Parathyroid adenoma (tissue), 2 donors: ENCODE measurements around the gene ENG.

ENCODE experiments used
- H2AFZ ChIP-seq: fragments of 300-600 bp; sonication (generic); one replicate; pipeline ENCODE4 v1.7.0; 2017; ENCODE audit warnings: antibody characterized with exemption, mild to moderate bottlenecking
- H3K27ac ChIP-seq: fragments of 300-600 bp; sonication (generic); one replicate; pipeline ENCODE4 v1.7.0; 2017
- H3K27me3 ChIP-seq: fragments of 300-600 bp; sonication (generic); one replicate; pipeline ENCODE4 v1.7.0; 2017; ENCODE audit warnings: low read length; ENCODE audit not compliant: control insufficient read depth, insufficient read depth
- H3K36me3 ChIP-seq: fragments of 300-600 bp; sonication (generic); one replicate; pipeline ENCODE4 v1.7.0; 2017; ENCODE audit warnings: low read length; ENCODE audit not compliant: control insufficient read depth, insufficient read depth
- H3K4me1 ChIP-seq: fragments of 300-600 bp; sonication (generic); one replicate; pipeline ENCODE4 v1.7.0; 2017; ENCODE audit warnings: control low read depth
- H3K4me2 ChIP-seq: fragments of 300-600 bp; sonication (generic); one replicate; pipeline ENCODE4 v1.7.0; 2017; ENCODE audit warnings: low read length
- H3K4me3 ChIP-seq: fragments of 300-600 bp; sonication (generic); one replicate; pipeline ENCODE4 v1.7.0; 2017; ENCODE audit warnings: low read depth, low read length
- H3K79me2 ChIP-seq: fragments of 300-600 bp; sonication (generic); one replicate; pipeline ENCODE4 v1.7.0; 2017; ENCODE audit warnings: control low read depth
- H3K9ac ChIP-seq: fragments of 300-600 bp; sonication (generic); one replicate; pipeline ENCODE4 v1.7.0; 2017; ENCODE audit warnings: mild to moderate bottlenecking
- H3K9me3 ChIP-seq: fragments of 300-600 bp; sonication (generic); one replicate; pipeline ENCODE4 v1.7.0; 2017; ENCODE audit warnings: low read length; ENCODE audit not compliant: control insufficient read depth
- CTCF ChIP-seq: fragments of 300-600 bp; sonication (generic); IDR thresholded peaks from one replicate; pipeline ENCODE4 v1.7.0; 2017; ENCODE audit warnings: antibody characterized with exemption, mild to moderate bottlenecking
- donor health status: primary hyperparathyroidism.

ENG gene

DNA sequence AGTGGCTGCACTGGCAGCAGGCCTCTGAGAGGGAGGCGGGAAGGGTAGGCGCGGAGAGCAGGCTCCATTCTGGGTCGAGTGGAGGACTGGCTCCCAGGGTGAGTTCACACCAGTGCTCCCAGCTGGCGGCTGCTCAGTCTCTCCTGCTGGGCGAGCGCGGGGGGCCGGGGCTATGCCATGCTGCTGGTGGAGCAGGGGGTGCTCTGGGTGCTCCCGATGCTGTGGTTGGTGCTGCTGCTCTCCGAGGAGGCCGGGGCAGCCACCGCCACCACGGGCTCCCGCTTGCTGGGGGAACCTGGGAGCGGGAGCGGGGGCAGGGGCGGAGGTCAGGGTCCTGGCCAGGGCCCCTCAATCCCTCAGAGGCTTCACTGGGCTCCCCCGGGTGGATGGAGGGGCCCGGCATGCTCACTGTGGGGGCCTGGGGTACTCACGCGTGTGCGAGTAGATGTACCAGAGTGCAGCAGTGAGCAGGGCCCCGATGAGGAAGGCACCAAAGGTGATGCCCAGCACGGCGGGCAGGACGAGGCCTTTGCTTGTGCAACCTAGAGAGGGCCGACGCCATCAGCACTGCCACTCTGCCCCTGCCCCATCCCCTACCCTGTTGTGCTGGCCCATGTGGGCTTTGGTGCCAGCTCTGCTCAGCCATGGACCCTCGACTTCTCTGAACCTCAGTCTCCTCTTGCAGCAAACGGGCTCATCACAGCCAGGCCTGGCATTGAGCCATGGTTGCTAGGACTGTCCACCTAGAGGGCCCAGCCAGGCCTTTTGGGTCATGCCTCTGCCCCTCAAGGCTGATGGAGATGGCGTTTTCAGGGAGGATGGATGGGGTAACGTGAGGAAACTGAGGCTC is 38.7 kb downstream of the ENG start:
- no peaks in the 10 kb centered on the region for H3K36me3 ChIP-seq
- H2AFZ ChIP-seq, result no peak overlapping the region
- no peak overlapping the region for H3K27ac ChIP-seq
- no peak overlapping the region for H3K4me3 ChIP-seq
- H3K9me3 ChIP-seq, result no peaks in the 10 kb centered on the region
- no peak overlapping the region for H3K9ac ChIP-seq
- no peaks in the 10 kb centered on the region for H3K79me2 ChIP-seq
- H3K4me2 ChIP-seq, result no peak overlapping the region
- H3K4me1 ChIP-seq, result no peaks in the 10 kb centered on the region
- H3K27me3 ChIP-seq, result no peaks in the 10 kb centered on the region
- no peak for TF ChIP-seq CTCF

GRCh38 chr9:127814619-127815511 is 39.6 kb downstream of the ENG start:
- Histone ChIP-seq H3K4me2 (no peak overlapping the region), H3K4me1 (no peaks in the 10 kb centered on the region), H3K27ac (no peak overlapping the region), H2AFZ (no peak overlapping the region), H3K27me3 (no peaks in the 10 kb centered on the region), H3K9me3 (no peaks in the 10 kb centered on the region), H3K4me3 (no peak overlapping the region), H3K9ac (no peak overlapping the region), H3K79me2 (no peaks in the 10 kb centered on the region), H3K36me3 (no peaks in the 10 kb centered on the region)
- TF ChIP-seq CTCF, result no peak

- Histone ChIP-seq H3K9ac (no peak overlapping the region), H3K79me2 (no peaks in the 10 kb centered on the region), H3K4me1 (no peaks in the 10 kb centered on the region), H3K4me3 (no peak overlapping the region), H3K4me2 (no peak overlapping the region), H3K27me3 (no peaks in the 10 kb centered on the region), H3K27ac (no peak overlapping the region), H2AFZ (no peak overlapping the region), H3K36me3 (no peaks in the 10 kb centered on the region), H3K9me3 (no peaks in the 10 kb centered on the region)
- no peak for TF ChIP-seq CTCF
Measured at GRCh38 chr9:127813686-127814226, 40.7 kb downstream of the ENG start.

GRCh38 chr9:127812936-127813675 is 41.4 kb downstream of the ENG start:
- no peaks in the 10 kb centered on the region for H3K36me3 ChIP-seq
- H3K4me2 ChIP-seq, result no peak overlapping the region
- no peak overlapping the region for H3K27ac ChIP-seq
- no peak for TF ChIP-seq CTCF
- no peak overlapping the region for H3K4me3 ChIP-seq
- H2AFZ ChIP-seq, result no peak overlapping the region
- no peaks in the 10 kb centered on the region for H3K27me3 ChIP-seq
- H3K9me3 ChIP-seq, result no peaks in the 10 kb centered on the region
- no peak overlapping the region for H3K9ac ChIP-seq
- no peaks in the 10 kb centered on the region for H3K79me2 ChIP-seq
- no peaks in the 10 kb centered on the region for H3K4me1 ChIP-seq
